OCI-LY1 (cell line): ENCODE measurements around the gene SEPHS1.

Experiments
- CTCF ChIP-seq: fragments of 200-600 bp; sonication (generic), shearing (Covaris generic); IDR thresholded peaks from 2 replicates; pipeline ENCODE4 v1.5.1; 2017; ENCODE audit warnings: mild to moderate bottlenecking, antibody characterized with exemption, low read length, moderate library complexity, mixed read lengths
- EZH2 ChIP-seq: fragments of 200-600 bp; sonication (generic), shearing (Covaris generic); IDR thresholded peaks from 2 replicates; pipeline ENCODE4 v1.8.0; 2017; ENCODE audit warnings: borderline replicate concordance, mixed run types, mild to moderate bottlenecking, antibody characterized with exemption, low read length, moderate library complexity, mixed read lengths

GRCh38 chr10:13328126-13328525, 20.0 kb downstream of the SEPHS1 start:
- TF ChIP-seq CTCF (no peak), EZH2 (no peak)
